HepG2 (cell line): Measurements from ENCODE around the gene TOR1A. TPM values are rescaled to one million over a fixed set of nuclear protein-coding genes. Genes with fewer than 3 reads are reported as not detected.
A peak's percentile ranks its signal among the peaks of the same experiment; 100 is the strongest.

Source experiments
- BRCA1 ChIP-seq: sonication (generic); formaldehyde crosslinking; IDR thresholded peaks from 2 replicates; pipeline ENCODE4 v1.4.0; 2020; ENCODE audit warnings: missing genetic modification reagents
- FOXO1 ChIP-seq: sonication (generic); formaldehyde crosslinking; IDR thresholded peaks from 2 replicates; pipeline ENCODE4 v1.4.0; 2020; ENCODE audit warnings: missing genetic modification reagents
- GATAD1 ChIP-seq: IDR thresholded peaks from 2 replicates; pipeline ENCODE4 v1.6.1; 2016; ENCODE audit warnings: missing genetic modification reagents, missing compliant biosample characterization
- IRF2 ChIP-seq: IDR thresholded peaks from 2 replicates; pipeline ENCODE4 v1.6.1; 2018; ENCODE audit warnings: missing genetic modification reagents, missing compliant biosample characterization
- MEF2D ChIP-seq: sonication (generic); formaldehyde crosslinking; IDR thresholded peaks from 2 replicates; pipeline ENCODE4 v1.5.1; 2020; ENCODE audit warnings: mild to moderate bottlenecking, missing genetic modification reagents
- SATB2 ChIP-seq: sonication (generic); formaldehyde crosslinking; IDR thresholded peaks from 2 replicates; pipeline ENCODE4 v1.5.0; 2020; ENCODE audit warnings: missing genetic modification reagents
- SMARCE1 ChIP-seq: fragments of 450-650 bp; IDR thresholded peaks from 2 replicates; pipeline ENCODE4 v1.6.1; 2017; ENCODE audit warnings: borderline replicate concordance
- TRAFD1 ChIP-seq: sonication (generic); formaldehyde crosslinking; IDR thresholded peaks from 2 replicates; pipeline ENCODE4 v1.5.1; 2020; ENCODE audit warnings: missing genetic modification reagents, mild to moderate bottlenecking, borderline replicate concordance
- ZMYM3 ChIP-seq: sonication (generic); formaldehyde crosslinking; IDR thresholded peaks from 2 replicates; pipeline ENCODE4 v1.5.1; 2020; ENCODE audit warnings: mild to moderate bottlenecking, missing genetic modification reagents
- ZNF205 ChIP-seq: IDR thresholded peaks from 2 replicates; pipeline ENCODE4 v1.6.1; 2018; ENCODE audit warnings: missing biosample characterization, missing genetic modification reagents
- ZNF501 ChIP-seq: sonication (generic); formaldehyde crosslinking; IDR thresholded peaks from 2 replicates; pipeline ENCODE4 v1.5.1; 2020; ENCODE audit warnings: mild to moderate bottlenecking, moderate library complexity, missing genetic modification reagents
- ZNF543 ChIP-seq: sonication (generic); formaldehyde crosslinking; IDR thresholded peaks from 2 replicates; pipeline ENCODE4 v1.4.0; 2020; ENCODE audit warnings: mild to moderate bottlenecking, missing genetic modification reagents
- ZNF547 ChIP-seq: sonication (generic); formaldehyde crosslinking; IDR thresholded peaks from 2 replicates; pipeline ENCODE4 v1.5.1; 2020; ENCODE audit warnings: mild to moderate bottlenecking, missing genetic modification reagents
- ZNF775 ChIP-seq: sonication (generic); formaldehyde crosslinking; IDR thresholded peaks from 2 replicates; pipeline ENCODE4 v1.4.0; 2020; ENCODE audit warnings: missing genetic modification reagents, mild to moderate bottlenecking, moderate library complexity, borderline replicate concordance
- ZSCAN21 ChIP-seq: sonication (generic); formaldehyde crosslinking; IDR thresholded peaks from 2 replicates; pipeline ENCODE4 v1.8.0; 2022; ENCODE audit warnings: mild to moderate bottlenecking, missing genetic modification reagents, moderate library complexity, borderline replicate concordance
- polyA plus RNA-seq, 8 experiments: library from polyadenylated mRNA; depleted of rRNA in 3 of 8; stranded (reverse) in 7 of 8; unstranded in 1 of 8; fragments of >200 nt; fragmentation: Illumina TruSeq in 4 of 8; extraction: Trizol in 4 of 8; gene quantifications; 2 replicates each; pipeline versions ENCODE4 v1.2.1 to v1.2.3, GENCODE V29; 2011 to 2016; ENCODE audit warnings: low read depth in 4 of 8, missing spikeins in 1 of 8, mixed read lengths in 1 of 8; ENCODE audit not compliant: insufficient read depth in 1 of 8
- total RNA-seq, 5 experiments: library from RNA; depleted of rRNA; stranded (reverse); fragments of >200 nt; fragmentation: Illumina TruSeq; extraction: Trizol; gene quantifications; 2 replicates each; pipeline ENCODE4 v1.2.3, GENCODE V29; 2016; ENCODE audit warnings: low read depth in 1 of 5
- TF ChIP-seq, protein P1 (sequence below): IDR thresholded peaks from 2 replicates; pipeline ENCODE4 v1.6.1; 2016; ENCODE audit warnings: low read depth, control low read depth
- TF ChIP-seq, protein P2 (sequence below): sonication (generic); formaldehyde crosslinking; IDR thresholded peaks from 2 replicates; pipeline ENCODE4 v1.9.0; 2021; ENCODE audit warnings: missing genetic modification reagents, mild to moderate bottlenecking, borderline replicate concordance
- TF ChIP-seq, protein P3 (sequence below): IDR thresholded peaks from 2 replicates; pipeline ENCODE4 v1.6.1; 2016; ENCODE audit warnings: low read depth, borderline replicate concordance
- TF ChIP-seq, protein P4 (sequence below): sonication (generic); formaldehyde crosslinking; IDR thresholded peaks from 2 replicates; pipeline ENCODE4 v1.4.0; 2020; ENCODE audit warnings: missing genetic modification reagents

TOR1A gene
- total and polyA plus RNA-seq, 2 of the 13 experiments (the other 11 are each of a cell fraction or from before 2014, with no cell fraction given): 31.6 to 41.4 TPM

DNA sequence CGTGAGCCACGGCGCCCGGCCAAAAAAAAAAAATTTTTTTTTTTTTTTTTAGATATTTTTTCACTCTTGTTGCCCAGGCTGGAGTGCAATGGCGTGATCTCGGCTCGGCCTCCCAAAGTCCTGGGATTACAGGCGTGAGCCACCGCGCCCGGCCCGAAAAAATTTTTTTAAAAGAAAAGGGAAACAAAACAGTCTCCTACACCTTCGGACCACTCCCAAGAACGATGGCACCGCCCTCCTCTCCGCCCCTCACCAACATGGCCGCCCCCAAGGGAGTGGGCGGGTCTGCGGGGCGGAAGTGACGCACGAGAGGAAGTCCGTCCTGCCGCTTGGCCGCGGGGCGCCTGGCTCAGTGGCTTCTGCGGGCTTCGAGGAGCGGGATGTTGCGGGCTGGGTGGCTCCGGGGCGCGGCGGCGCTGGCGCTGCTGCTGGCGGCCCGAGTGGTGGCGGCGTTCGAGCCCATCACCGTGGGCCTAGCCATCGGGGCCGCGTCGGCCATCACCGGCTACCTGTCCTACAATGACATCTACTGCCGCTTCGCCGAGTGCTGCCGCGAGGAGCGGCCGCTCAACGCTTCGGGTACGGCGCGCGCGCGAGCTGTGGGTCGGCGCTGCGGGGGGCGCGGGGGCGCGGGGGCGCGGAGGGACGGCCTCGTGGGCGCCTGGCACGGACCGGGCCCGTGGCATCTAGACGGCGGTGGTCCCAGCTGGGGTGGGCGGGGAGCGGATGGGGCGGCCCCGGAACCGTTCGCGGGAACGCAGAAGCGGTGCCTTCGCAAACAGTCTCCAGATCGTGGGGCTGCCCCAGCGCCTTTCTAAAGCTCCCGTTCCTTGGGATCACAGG is 20.9 kb downstream of the TOR1A start, which contains the start of gene TOR1B (continued):
- TF ChIP-seq, protein P1, sequence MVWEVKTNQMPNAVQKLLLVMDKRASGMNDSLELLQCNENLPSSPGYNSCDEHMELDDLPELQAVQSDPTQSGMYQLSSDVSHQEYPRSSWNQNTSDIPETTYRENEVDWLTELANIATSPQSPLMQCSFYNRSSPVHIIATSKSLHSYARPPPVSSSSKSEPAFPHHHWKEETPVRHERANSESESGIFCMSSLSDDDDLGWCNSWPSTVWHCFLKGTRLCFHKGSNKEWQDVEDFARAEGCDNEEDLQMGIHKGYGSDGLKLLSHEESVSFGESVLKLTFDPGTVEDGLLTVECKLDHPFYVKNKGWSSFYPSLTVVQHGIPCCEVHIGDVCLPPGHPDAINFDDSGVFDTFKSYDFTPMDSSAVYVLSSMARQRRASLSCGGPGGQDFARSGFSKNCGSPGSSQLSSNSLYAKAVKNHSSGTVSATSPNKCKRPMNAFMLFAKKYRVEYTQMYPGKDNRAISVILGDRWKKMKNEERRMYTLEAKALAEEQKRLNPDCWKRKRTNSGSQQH (CRISPR knock-in tag): peak; percentile 66; the same call in 1 of the 2 replicates
- TF ChIP-seq, protein P2, sequence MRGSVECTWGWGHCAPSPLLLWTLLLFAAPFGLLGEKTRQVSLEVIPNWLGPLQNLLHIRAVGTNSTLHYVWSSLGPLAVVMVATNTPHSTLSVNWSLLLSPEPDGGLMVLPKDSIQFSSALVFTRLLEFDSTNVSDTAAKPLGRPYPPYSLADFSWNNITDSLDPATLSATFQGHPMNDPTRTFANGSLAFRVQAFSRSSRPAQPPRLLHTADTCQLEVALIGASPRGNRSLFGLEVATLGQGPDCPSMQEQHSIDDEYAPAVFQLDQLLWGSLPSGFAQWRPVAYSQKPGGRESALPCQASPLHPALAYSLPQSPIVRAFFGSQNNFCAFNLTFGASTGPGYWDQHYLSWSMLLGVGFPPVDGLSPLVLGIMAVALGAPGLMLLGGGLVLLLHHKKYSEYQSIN (CRISPR knock-in tag): no peak
- TF ChIP-seq MEF2D (no peak), SATB2 (CRISPR knock-in tag) (no peak), ZMYM3 (CRISPR knock-in tag) (no peak), ZSCAN21 (CRISPR knock-in tag) (no peak; the same call in 1 of the 2 replicates), SMARCE1 (no peak), ZNF543 (CRISPR knock-in tag) (peak; percentile 70; the same call in 1 of the 2 replicates), ZNF501 (peak; percentile 31), FOXO1 (peak; percentile 59; the same call in 1 of the 2 replicates), ZNF775 (CRISPR knock-in tag) (no peak), GATAD1 (peak; percentile 85), TRAFD1 (CRISPR knock-in tag) (no peak), BRCA1 (CRISPR knock-in tag) (0 out of 2 replicates have a peak, but pooled peaks have one; percentile 60), IRF2 (peak; percentile 77; the same call in 1 of the 2 replicates), ZNF547 (peak; percentile 81), ZNF205 (no peak)
- TF ChIP-seq, protein P3, sequence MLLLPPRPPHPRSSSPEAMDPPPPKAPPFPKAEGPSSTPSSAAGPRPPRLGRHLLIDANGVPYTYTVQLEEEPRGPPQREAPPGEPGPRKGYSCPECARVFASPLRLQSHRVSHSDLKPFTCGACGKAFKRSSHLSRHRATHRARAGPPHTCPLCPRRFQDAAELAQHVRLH (CRISPR knock-in tag): peak; percentile 44; the same call in 1 of the 2 replicates
- TF ChIP-seq, protein P4, sequence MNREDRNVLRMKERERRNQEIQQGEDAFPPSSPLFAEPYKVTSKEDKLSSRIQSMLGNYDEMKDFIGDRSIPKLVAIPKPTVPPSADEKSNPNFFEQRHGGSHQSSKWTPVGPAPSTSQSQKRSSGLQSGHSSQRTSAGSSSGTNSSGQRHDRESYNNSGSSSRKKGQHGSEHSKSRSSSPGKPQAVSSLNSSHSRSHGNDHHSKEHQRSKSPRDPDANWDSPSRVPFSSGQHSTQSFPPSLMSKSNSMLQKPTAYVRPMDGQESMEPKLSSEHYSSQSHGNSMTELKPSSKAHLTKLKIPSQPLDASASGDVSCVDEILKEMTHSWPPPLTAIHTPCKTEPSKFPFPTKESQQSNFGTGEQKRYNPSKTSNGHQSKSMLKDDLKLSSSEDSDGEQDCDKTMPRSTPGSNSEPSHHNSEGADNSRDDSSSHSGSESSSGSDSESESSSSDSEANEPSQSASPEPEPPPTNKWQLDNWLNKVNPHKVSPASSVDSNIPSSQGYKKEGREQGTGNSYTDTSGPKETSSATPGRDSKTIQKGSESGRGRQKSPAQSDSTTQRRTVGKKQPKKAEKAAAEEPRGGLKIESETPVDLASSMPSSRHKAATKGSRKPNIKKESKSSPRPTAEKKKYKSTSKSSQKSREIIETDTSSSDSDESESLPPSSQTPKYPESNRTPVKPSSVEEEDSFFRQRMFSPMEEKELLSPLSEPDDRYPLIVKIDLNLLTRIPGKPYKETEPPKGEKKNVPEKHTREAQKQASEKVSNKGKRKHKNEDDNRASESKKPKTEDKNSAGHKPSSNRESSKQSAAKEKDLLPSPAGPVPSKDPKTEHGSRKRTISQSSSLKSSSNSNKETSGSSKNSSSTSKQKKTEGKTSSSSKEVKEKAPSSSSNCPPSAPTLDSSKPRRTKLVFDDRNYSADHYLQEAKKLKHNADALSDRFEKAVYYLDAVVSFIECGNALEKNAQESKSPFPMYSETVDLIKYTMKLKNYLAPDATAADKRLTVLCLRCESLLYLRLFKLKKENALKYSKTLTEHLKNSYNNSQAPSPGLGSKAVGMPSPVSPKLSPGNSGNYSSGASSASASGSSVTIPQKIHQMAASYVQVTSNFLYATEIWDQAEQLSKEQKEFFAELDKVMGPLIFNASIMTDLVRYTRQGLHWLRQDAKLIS (CRISPR knock-in tag): no peak
